A549 (cell line): ENCODE results near the gene CRYGA. TPM values are rescaled to one million over a fixed set of nuclear protein-coding genes. Genes with fewer than 3 reads are reported as not detected.
A peak's percentile ranks its signal among the peaks of the same experiment; 100 is the strongest.

ENCODE experiments used
- ATAC-seq, 2 experiments: fragments of 200-7000 bp in 1 of 2; fragments of >200 bp in 1 of 2; cut with Nextera tagmentation in 1 of 2; cut with Tn5 transposase in 1 of 2; 3 replicates each; pipeline versions ENCODE4 v1.8.0 to v1.9.1; 2018 to 2020; ENCODE audit warnings: mild to moderate bottlenecking in 1 of 2, moderate library complexity in 1 of 2
- CTCF ChIA-PET: fragments of 300-600 bp; sonication (Branson Sonifier 250); formaldehyde crosslinking; extraction: SDS; loops from one replicate; lab custom pipeline; 2021; ENCODE audit warnings: antibody characterized with exemption, inconsistent platforms; lab: Yijun Ruan, JAX
- POLR2A ChIA-PET: fragments of 350-600 bp; formaldehyde crosslinking; extraction: SDS; loops from one replicate; lab custom pipeline; 2021; ENCODE audit warnings: antibody characterized with exemption, inconsistent platforms; lab: Yijun Ruan, JAX
- DNase-seq, 2 experiments: peaks; one replicate each; pipeline versions ENCODE4 v3.0.0 to v3.0.0-alpha.2; 2011 to 2016; ENCODE audit warnings: low read depth in 1 of 2, low spot score in 1 of 2
- FAIRE-seq: peaks from 2 replicates; lab custom pipeline; 2011; peaks lifted over from hg19 to GRCh38; lab: Jason Lieb, UNC
- H3K27ac ChIP-seq, 2 experiments: fragments of >200 bp; sonication (Bioruptor Twin); formaldehyde crosslinking; 3 replicates each; pipeline ENCODE4 v1.5.1; 2016 to 2017
- H3K4me1 ChIP-seq: fragments of >200 bp; sonication (Bioruptor Twin); formaldehyde crosslinking; 3 replicates; pipeline ENCODE4 v1.6.1; 2016
- H3K4me2 ChIP-seq: fragments of >200 bp; sonication (Bioruptor Twin); formaldehyde crosslinking; 3 replicates; pipeline ENCODE4 v1.6.1; 2016
- H3K4me3 ChIP-seq: fragments of >200 bp; sonication (Bioruptor Twin); formaldehyde crosslinking; 3 replicates; pipeline ENCODE4 v1.5.1; 2016
- H3K9me3 ChIP-seq: fragments of >200 bp; sonication (Bioruptor Twin); formaldehyde crosslinking; 3 replicates; pipeline ENCODE4 v1.6.1; 2016
- CEBPB ChIP-seq, 2 experiments: fragments of >200 bp in 1 of 2; sonication (Bioruptor Twin) in 1 of 2; formaldehyde crosslinking in 1 of 2; IDR thresholded peaks; 2 replicates each; pipeline ENCODE4 v1.6.1; 2012 to 2016
- CHD4 ChIP-seq: fragments of 200-600 bp; sonication (generic); IDR thresholded peaks from 2 replicates; pipeline ENCODE4 v1.6.1; 2016; ENCODE audit warnings: antibody characterized with exemption, mild to moderate bottlenecking, borderline replicate concordance
- EHMT2 ChIP-seq: fragments of 200-600 bp; sonication (generic); IDR thresholded peaks from 2 replicates; pipeline ENCODE4 v1.6.1; 2016; ENCODE audit warnings: antibody characterized with exemption, low read depth, mild to moderate bottlenecking, moderate library complexity
- EP300 ChIP-seq, 2 experiments: fragments of >200 bp; sonication (Bioruptor Twin); formaldehyde crosslinking; IDR thresholded peaks; 2 replicates in 1 of 2; 3 replicates in 1 of 2; pipeline ENCODE4 v1.6.1; 2016 to 2017
- FOXS1 ChIP-seq: fragments of 250-450 bp; sonication (Bioruptor Pico); IDR thresholded peaks from 2 replicates; pipeline ENCODE4 v1.5.0; 2020; ENCODE audit warnings: mild to moderate bottlenecking, moderate library complexity
- GATA3 ChIP-seq: IDR thresholded peaks from 2 replicates; pipeline ENCODE4 v1.6.1; 2012; ENCODE audit warnings: borderline replicate concordance
- HDAC2 ChIP-seq: fragments of 200-600 bp; sonication (generic); IDR thresholded peaks from 2 replicates; pipeline ENCODE4 v1.6.1; 2016
- HOXB13 ChIP-seq: fragments of 250-450 bp; sonication (Bioruptor Pico); IDR thresholded peaks from 2 replicates; pipeline ENCODE4 v1.5.0; 2020; ENCODE audit warnings: low read depth, mild to moderate bottlenecking, moderate library complexity
- JUN ChIP-seq, 2 experiments: fragments of >200 bp; sonication (Bioruptor Twin); formaldehyde crosslinking; IDR thresholded peaks; 2 replicates in 1 of 2; 3 replicates in 1 of 2; pipeline ENCODE4 v1.6.1; 2016 to 2017
- JUNB ChIP-seq: fragments of >200 bp; sonication (Bioruptor Twin); formaldehyde crosslinking; IDR thresholded peaks from 2 replicates; pipeline ENCODE4 v1.6.1; 2016
- KDM5A ChIP-seq: fragments of 200-600 bp; sonication (generic); IDR thresholded peaks from 2 replicates; pipeline ENCODE4 v1.6.1; 2016; ENCODE audit warnings: antibody characterized with exemption, mild to moderate bottlenecking
- MAFK ChIP-seq: fragments of 450-650 bp; IDR thresholded peaks from 2 replicates; pipeline ENCODE4 v1.6.1; 2014; ENCODE audit not compliant: partially characterized antibody
- NPAS2 ChIP-seq: fragments of 250-450 bp; sonication (Bioruptor Pico); IDR thresholded peaks from 2 replicates; pipeline ENCODE4 v1.8.0; 2022; ENCODE audit warnings: mild to moderate bottlenecking, moderate library complexity, borderline replicate concordance
- POLR2A ChIP-seq: IDR thresholded peaks from 2 replicates; pipeline ENCODE4 v1.6.1; 2012; ENCODE audit warnings: mild to moderate bottlenecking, low read length
- POLR2AphosphoS2 ChIP-seq: conservative IDR thresholded peaks from 2 replicates; pipeline ENCODE4 v1.6.1; 2012; ENCODE audit warnings: low read length, improper control_type of control experiment, inconsistent platforms
- RARB ChIP-seq: fragments of 250-450 bp; sonication (Bioruptor Pico); IDR thresholded peaks from 2 replicates; pipeline ENCODE4 v1.8.0; 2021; ENCODE audit warnings: mild to moderate bottlenecking, moderate library complexity
- RNF2 ChIP-seq: fragments of 200-600 bp; sonication (generic); IDR thresholded peaks from 2 replicates; pipeline ENCODE4 v1.6.1; 2016; ENCODE audit warnings: low read depth, mild to moderate bottlenecking, antibody characterized with exemption, moderate library complexity, borderline replicate concordance
- SMC3 ChIP-seq: fragments of >200 bp; sonication (Bioruptor Twin); formaldehyde crosslinking; IDR thresholded peaks from 3 replicates; pipeline ENCODE4 v1.6.1; 2018; ENCODE audit warnings: inconsistent platforms
- ZC3H11A ChIP-seq: fragments of 450-650 bp; IDR thresholded peaks from 2 replicates; pipeline ENCODE4 v1.6.1; 2014; ENCODE audit warnings: antibody characterized with exemption, mild to moderate bottlenecking
- ZNF302 ChIP-seq: fragments of 250-450 bp; sonication (Bioruptor Pico); IDR thresholded peaks from 2 replicates; pipeline ENCODE4 v1.9.0; 2021; ENCODE audit warnings: inconsistent platforms, mild to moderate bottlenecking, moderate library complexity
- ZSCAN20 ChIP-seq: fragments of 250-450 bp; sonication (Bioruptor Pico); IDR thresholded peaks from 2 replicates; pipeline ENCODE4 v1.8.0; 2022; ENCODE audit warnings: mild to moderate bottlenecking, moderate library complexity
- WGBS: methylation state at CpG from one replicate; pipeline ENCODE4 v1.1.6; 2017; ENCODE audit errors: missing lambda C conversion rate; 5-methylcytosine and 5-hydroxymethylcytosine counted together
- polyA plus RNA-seq, 4 experiments: library from polyadenylated mRNA; depleted of rRNA in 3 of 4; stranded (reverse); fragments of >200 nt; fragmentation: RNase III in 1 of 4; extraction: RNeasy Plus Mini Kit Qiagen cat#74134 plus additional on column Dnase treatment in 1 of 4; gene quantifications; 2 replicates in 3 of 4; 3 replicates in 1 of 4; pipeline ENCODE4 v1.2.3, GENCODE V29; 2011 to 2017
- TF ChIP-seq, protein P1 (sequence below): fragments of >200 bp; sonication (Bioruptor Twin); formaldehyde crosslinking; IDR thresholded peaks from 3 replicates; pipeline ENCODE4 v1.6.1; 2016
- TF ChIP-seq, protein P2 (sequence below): IDR thresholded peaks from 2 replicates; pipeline ENCODE4 v1.6.1; 2012
- TF ChIP-seq, protein P3 (sequence below): fragments of 450-650 bp; IDR thresholded peaks from 2 replicates; pipeline ENCODE4 v1.6.1; 2014; ENCODE audit warnings: antibody characterized with exemption
- TF ChIP-seq, protein P4 (sequence below): IDR thresholded peaks from 2 replicates; pipeline ENCODE4 v1.6.1; 2012
- TF ChIP-seq, protein P5 (sequence below): fragments of 250-450 bp; sonication (Bioruptor Pico); IDR thresholded peaks from 2 replicates; pipeline ENCODE4 v1.5.0; 2020; ENCODE audit warnings: low read depth, mild to moderate bottlenecking, moderate library complexity
- TF ChIP-seq, protein P6 (sequence below): fragments of 250-450 bp; sonication (Bioruptor Pico); IDR thresholded peaks from 2 replicates; pipeline ENCODE4 v1.5.0; 2021; ENCODE audit warnings: mild to moderate bottlenecking, moderate library complexity, borderline replicate concordance
- TF ChIP-seq, protein P7 (sequence below): IDR thresholded peaks from 2 replicates; pipeline ENCODE4 v1.6.1; 2012; ENCODE audit warnings: low read depth, borderline replicate concordance

CRYGA gene
- polyA plus RNA-seq, 2 of the 4 experiments (the other 2 are of a cell fraction), result not detected

DNA sequence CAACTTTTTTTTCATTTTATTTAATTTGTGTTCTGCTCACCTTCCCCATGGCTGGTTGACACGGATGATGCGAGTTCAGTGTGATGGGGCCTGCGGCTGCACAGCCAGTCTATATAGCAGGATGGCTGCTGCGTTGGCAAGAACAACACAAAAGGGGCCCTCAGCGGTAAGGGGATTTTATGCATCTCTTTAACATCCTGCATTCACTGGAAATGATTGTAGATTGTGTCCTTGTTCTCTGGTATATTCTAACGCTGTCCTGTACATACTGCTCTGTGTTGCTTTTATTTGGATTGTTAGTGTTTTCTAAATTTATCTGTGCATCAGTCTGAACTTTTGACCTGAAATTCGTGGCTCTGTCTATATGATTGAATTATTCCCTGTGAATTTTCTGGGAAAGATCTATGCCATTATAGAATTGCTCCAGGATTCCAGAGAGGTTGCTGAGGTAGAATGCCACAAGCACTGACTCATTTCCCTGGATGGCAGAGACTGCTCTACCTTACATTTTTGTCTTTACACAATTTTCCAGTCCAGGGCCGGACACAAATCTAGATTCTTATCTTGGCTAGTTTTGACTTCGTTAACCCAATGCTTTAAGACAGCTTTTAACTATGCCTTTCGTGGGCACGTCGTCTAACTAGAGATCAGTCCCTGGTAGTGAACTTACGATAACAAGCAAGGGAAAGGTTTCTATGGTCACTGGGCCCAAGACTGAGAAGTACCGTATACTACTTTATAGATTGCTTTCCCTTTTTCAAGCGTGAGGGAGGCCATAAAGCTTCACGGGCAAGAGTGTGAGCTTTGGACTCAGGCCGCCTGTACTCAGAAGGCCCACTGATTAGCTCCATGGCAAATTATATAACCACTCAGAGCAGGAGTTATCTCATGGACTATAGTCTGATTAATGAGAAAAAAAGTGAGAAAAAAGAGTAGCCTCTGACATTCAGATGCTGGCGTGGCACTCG is 33.4 kb downstream of the CRYGA start, which contains the start of gene CRYGC:
CRYGC (minus strand) TSS at position 85 of the 968 bp plus-strand sequence; CDS start at position 49, 36 bp downstream.
- ChIA-PET CTCF (no interaction called here), POLR2A (no interaction called here)
- Histone ChIP-seq H3K4me1 (no peaks in the 10 kb centered on the region), H3K4me3 (no peak within 1 kb of the TSS), H3K9me3 (no peaks in the 10 kb centered on the region), H3K4me2 (no peak within 1 kb of the TSS), H3K27ac (no peak within 1 kb of the TSS)
- ATAC-seq (peak in 1 of 2 experiments; percentile 32; a peak in 1 of 6 replicates), DNase-seq (no peak), FAIRE-seq (no peak)
- TF ChIP-seq SMC3, result no peak
- TF ChIP-seq ZC3H11A, result no peak
- TF ChIP-seq, protein P1, sequence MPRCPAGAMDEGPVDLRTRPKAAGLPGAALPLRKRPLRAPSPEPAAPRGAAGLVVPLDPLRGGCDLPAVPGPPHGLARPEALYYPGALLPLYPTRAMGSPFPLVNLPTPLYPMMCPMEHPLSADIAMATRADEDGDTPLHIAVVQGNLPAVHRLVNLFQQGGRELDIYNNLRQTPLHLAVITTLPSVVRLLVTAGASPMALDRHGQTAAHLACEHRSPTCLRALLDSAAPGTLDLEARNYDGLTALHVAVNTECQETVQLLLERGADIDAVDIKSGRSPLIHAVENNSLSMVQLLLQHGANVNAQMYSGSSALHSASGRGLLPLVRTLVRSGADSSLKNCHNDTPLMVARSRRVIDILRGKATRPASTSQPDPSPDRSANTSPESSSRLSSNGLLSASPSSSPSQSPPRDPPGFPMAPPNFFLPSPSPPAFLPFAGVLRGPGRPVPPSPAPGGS, result no peak
- TF ChIP-seq, protein P2, sequence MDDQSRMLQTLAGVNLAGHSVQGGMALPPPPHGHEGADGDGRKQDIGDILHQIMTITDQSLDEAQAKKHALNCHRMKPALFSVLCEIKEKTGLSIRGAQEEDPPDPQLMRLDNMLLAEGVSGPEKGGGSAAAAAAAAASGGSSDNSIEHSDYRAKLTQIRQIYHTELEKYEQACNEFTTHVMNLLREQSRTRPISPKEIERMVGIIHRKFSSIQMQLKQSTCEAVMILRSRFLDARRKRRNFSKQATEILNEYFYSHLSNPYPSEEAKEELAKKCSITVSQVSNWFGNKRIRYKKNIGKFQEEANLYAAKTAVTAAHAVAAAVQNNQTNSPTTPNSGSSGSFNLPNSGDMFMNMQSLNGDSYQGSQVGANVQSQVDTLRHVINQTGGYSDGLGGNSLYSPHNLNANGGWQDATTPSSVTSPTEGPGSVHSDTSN, result no peak
- no peak for TF ChIP-seq MAFK
- TF ChIP-seq POLR2A, result no peak
- TF ChIP-seq KDM5A, result no peak
- no peak for TF ChIP-seq HOXB13
- TF ChIP-seq HDAC2, result no peak
- TF ChIP-seq JUNB, result no peak
- no peak for TF ChIP-seq RNF2
- no peak for TF ChIP-seq CEBPB (IDR thresholded peaks at IDR 0.05)
- TF ChIP-seq POLR2AphosphoS2, result no peak
- TF ChIP-seq, protein P3, sequence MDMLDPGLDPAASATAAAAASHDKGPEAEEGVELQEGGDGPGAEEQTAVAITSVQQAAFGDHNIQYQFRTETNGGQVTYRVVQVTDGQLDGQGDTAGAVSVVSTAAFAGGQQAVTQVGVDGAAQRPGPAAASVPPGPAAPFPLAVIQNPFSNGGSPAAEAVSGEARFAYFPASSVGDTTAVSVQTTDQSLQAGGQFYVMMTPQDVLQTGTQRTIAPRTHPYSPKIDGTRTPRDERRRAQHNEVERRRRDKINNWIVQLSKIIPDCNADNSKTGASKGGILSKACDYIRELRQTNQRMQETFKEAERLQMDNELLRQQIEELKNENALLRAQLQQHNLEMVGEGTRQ, result no peak
- no peak for TF ChIP-seq ZNF302 (CRISPR knock-in tag)
- 71% methylated on average over 19 of the region's 19 CpGs for WGBS

DNA sequence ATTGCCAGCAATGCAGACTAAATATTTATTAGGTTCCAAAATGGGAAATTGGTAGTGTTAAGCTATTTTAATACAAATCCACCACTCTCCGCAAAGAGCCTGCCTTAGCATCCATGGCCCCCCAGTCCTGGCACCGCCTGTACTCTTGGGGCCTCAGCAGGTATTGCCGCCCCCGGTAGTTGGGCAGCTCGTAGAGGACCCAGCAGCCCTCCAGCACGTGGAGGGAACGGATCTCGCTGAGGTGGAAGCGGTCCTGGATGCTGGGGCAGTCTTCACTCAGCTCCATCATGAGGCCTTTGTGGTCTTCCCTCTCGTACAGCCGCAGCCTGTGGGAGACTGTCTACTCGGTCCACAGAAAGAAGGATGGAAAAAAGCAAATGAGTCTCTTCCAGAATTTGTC is 35.3 kb downstream of the CRYGA start:
- WGBS, result 90% methylated on average over 5 of the region's 12 CpGs
- FAIRE-seq (no peak), ATAC-seq (no peak), DNase-seq (no peak)
- Histone ChIP-seq H3K9me3 (no peaks in the 10 kb centered on the region), H3K4me2 (no peak overlapping the region), H3K27ac (no peak overlapping the region), H3K4me3 (no peak overlapping the region), H3K4me1 (no peaks in the 10 kb centered on the region)
- ChIA-PET POLR2A (no interaction called here), CTCF (interaction anchor here (1.1 kb wide), 1 partner anchor 126 kb away, joined by 3 read pairs; no protein-coding TSS in a partner anchor)
- no peak for TF ChIP-seq CEBPB (IDR thresholded peaks at IDR 0.05)
- no peak for TF ChIP-seq GATA3
- no peak for TF ChIP-seq HOXB13
- TF ChIP-seq JUN (IDR thresholded peaks at IDR 0.05), result no peak
- no peak for TF ChIP-seq EHMT2
- TF ChIP-seq CHD4, result no peak
- TF ChIP-seq, protein P4, sequence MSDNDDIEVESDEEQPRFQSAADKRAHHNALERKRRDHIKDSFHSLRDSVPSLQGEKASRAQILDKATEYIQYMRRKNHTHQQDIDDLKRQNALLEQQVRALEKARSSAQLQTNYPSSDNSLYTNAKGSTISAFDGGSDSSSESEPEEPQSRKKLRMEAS, result no peak
- TF ChIP-seq, protein P5, sequence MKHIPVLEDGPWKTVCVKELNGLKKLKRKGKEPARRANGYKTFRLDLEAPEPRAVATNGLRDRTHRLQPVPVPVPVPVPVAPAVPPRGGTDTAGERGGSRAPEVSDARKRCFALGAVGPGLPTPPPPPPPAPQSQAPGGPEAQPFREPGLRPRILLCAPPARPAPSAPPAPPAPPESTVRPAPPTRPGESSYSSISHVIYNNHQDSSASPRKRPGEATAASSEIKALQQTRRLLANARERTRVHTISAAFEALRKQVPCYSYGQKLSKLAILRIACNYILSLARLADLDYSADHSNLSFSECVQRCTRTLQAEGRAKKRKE, result no peak
- TF ChIP-seq ZSCAN20 (CRISPR knock-in tag), result no peak
- no peak for TF ChIP-seq RARB (CRISPR knock-in tag)
- TF ChIP-seq, protein P2, result no peak
- TF ChIP-seq NPAS2 (CRISPR knock-in tag), result no peak
- TF ChIP-seq, protein P6, sequence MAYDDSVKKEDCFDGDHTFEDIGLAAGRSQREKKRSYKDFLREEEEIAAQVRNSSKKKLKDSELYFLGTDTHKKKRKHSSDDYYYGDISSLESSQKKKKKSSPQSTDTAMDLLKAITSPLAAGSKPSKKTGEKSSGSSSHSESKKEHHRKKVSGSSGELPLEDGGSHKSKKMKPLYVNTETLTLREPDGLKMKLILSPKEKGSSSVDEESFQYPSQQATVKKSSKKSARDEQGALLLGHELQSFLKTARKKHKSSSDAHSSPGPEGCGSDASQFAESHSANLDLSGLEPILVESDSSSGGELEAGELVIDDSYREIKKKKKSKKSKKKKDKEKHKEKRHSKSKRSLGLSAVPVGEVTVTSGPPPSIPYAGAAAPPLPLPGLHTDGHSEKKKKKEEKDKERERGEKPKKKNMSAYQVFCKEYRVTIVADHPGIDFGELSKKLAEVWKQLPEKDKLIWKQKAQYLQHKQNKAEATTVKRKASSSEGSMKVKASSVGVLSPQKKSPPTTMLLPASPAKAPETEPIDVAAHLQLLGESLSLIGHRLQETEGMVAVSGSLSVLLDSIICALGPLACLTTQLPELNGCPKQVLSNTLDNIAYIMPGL (CRISPR knock-in tag), result no peak
- no peak for TF ChIP-seq EP300 (IDR thresholded peaks at IDR 0.05)
- no peak for TF ChIP-seq FOXS1 (CRISPR knock-in tag)
- no peak for TF ChIP-seq KDM5A
- TF ChIP-seq, protein P7, sequence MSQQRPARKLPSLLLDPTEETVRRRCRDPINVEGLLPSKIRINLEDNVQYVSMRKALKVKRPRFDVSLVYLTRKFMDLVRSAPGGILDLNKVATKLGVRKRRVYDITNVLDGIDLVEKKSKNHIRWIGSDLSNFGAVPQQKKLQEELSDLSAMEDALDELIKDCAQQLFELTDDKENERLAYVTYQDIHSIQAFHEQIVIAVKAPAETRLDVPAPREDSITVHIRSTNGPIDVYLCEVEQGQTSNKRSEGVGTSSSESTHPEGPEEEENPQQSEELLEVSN, result no peak
